SK-N-SH treated with all-trans-retinoic acid at 6 μM for 48 hours (cell line): ENCODE measurements around the gene CPD.

Experiments used
- ATAC-seq: fragments of 200-7000 bp; cut with Tn5 transposase; 3 replicates; pipeline ENCODE4 v1.9.1; 2020; ENCODE audit warnings: mild to moderate bottlenecking, moderate library complexity
- ARNTL ChIP-seq: fragments of 450-650 bp; formaldehyde crosslinking; IDR thresholded peaks from 2 replicates; pipeline ENCODE4 v1.5.0; 2020; ENCODE audit warnings: low read depth, mild to moderate bottlenecking, moderate library complexity, borderline replicate concordance
- BACH2 ChIP-seq: fragments of 250-450 bp; sonication (Bioruptor Pico); IDR thresholded peaks from 2 replicates; pipeline ENCODE4 v1.9.0; 2021; ENCODE audit warnings: mild to moderate bottlenecking, borderline replicate concordance
- ESRRG ChIP-seq: fragments of 250-450 bp; sonication (Bioruptor Pico); IDR thresholded peaks from 2 replicates; pipeline ENCODE4 v1.6.1; 2021; ENCODE audit warnings: mild to moderate bottlenecking
- GLIS3 ChIP-seq: fragments of 250-450 bp; sonication (Bioruptor Pico); IDR thresholded peaks from 2 replicates; pipeline ENCODE4 v1.5.0; 2020; ENCODE audit warnings: mild to moderate bottlenecking, moderate library complexity
- ISL1 ChIP-seq: fragments of 250-450 bp; sonication (Bioruptor Pico); IDR thresholded peaks from 2 replicates; pipeline ENCODE4 v2.1.2; 2022; ENCODE audit warnings: mild to moderate bottlenecking, moderate library complexity
- PPARA ChIP-seq: fragments of 250-450 bp; sonication (Bioruptor Pico); IDR thresholded peaks from 2 replicates; pipeline ENCODE4 v1.5.0; 2020; ENCODE audit warnings: mild to moderate bottlenecking, borderline replicate concordance
- RARB ChIP-seq: fragments of 250-450 bp; sonication (Bioruptor Pico); IDR thresholded peaks from 2 replicates; pipeline ENCODE4 v1.8.0; 2021; ENCODE audit warnings: mild to moderate bottlenecking, moderate library complexity
- SNAI2 ChIP-seq: fragments of 250-450 bp; sonication (Bioruptor Pico); IDR thresholded peaks from 2 replicates; pipeline ENCODE4 v1.5.0; 2020; ENCODE audit warnings: mild to moderate bottlenecking, moderate library complexity
- TCF4 ChIP-seq: fragments of 250-450 bp; sonication (Bioruptor Pico); IDR thresholded peaks from 2 replicates; pipeline ENCODE4 v1.8.0; 2021; ENCODE audit warnings: mild to moderate bottlenecking, moderate library complexity, borderline replicate concordance
- TOX ChIP-seq: fragments of 250-450 bp; sonication (Bioruptor Pico); IDR thresholded peaks from 2 replicates; pipeline ENCODE4 v1.8.0; 2021; ENCODE audit warnings: mild to moderate bottlenecking, moderate library complexity, borderline replicate concordance
- TSHZ2 ChIP-seq: fragments of 250-450 bp; sonication (Bioruptor Pico); IDR thresholded peaks from 2 replicates; pipeline ENCODE4 v1.5.0; 2020; ENCODE audit warnings: mild to moderate bottlenecking, moderate library complexity
- ZC3H10 ChIP-seq: fragments of 250-450 bp; sonication (Bioruptor Pico); IDR thresholded peaks from 2 replicates; pipeline ENCODE4 v1.5.1; 2021; ENCODE audit warnings: mild to moderate bottlenecking, moderate library complexity
- ZFP3 ChIP-seq: fragments of 250-450 bp; sonication (Bioruptor Pico); IDR thresholded peaks from 2 replicates; pipeline ENCODE4 v1.5.0; 2020; ENCODE audit warnings: mild to moderate bottlenecking, moderate library complexity
- ZFP30 ChIP-seq: fragments of 450-650 bp; formaldehyde crosslinking; IDR thresholded peaks from 2 replicates; pipeline ENCODE4 v1.5.0; 2022; ENCODE audit warnings: mild to moderate bottlenecking, moderate library complexity
- ZNF565 ChIP-seq: fragments of 450-650 bp; formaldehyde crosslinking; conservative IDR thresholded peaks from 2 replicates; pipeline ENCODE4 v1.5.0; 2020; ENCODE audit warnings: low read depth, mild to moderate bottlenecking, moderate library complexity
- ZNF70 ChIP-seq: fragments of 450-650 bp; formaldehyde crosslinking; IDR thresholded peaks from 2 replicates; pipeline ENCODE4 v1.5.0; 2020; ENCODE audit warnings: mild to moderate bottlenecking, moderate library complexity
- ZNF8 ChIP-seq: fragments of 450-650 bp; formaldehyde crosslinking; IDR thresholded peaks from 2 replicates; pipeline ENCODE4 v1.5.0; 2020; ENCODE audit warnings: mild to moderate bottlenecking, moderate library complexity
- TF ChIP-seq, protein P1 (sequence below): fragments of 250-450 bp; sonication (Bioruptor Pico); IDR thresholded peaks from 2 replicates; pipeline ENCODE4 v1.5.1; 2020; ENCODE audit warnings: low read depth, mild to moderate bottlenecking, moderate library complexity
- TF ChIP-seq, protein P2 (sequence below): fragments of 250-450 bp; sonication (Bioruptor Pico); IDR thresholded peaks from 2 replicates; pipeline ENCODE4 v1.5.1; 2021; ENCODE audit warnings: mild to moderate bottlenecking, moderate library complexity
- TF ChIP-seq, protein P3 (sequence below): fragments of 250-450 bp; sonication (Bioruptor Pico); IDR thresholded peaks from 2 replicates; pipeline ENCODE4 v1.8.0; 2021; ENCODE audit warnings: low read depth, mild to moderate bottlenecking, moderate library complexity, borderline replicate concordance
- TF ChIP-seq, protein P4 (sequence below): fragments of 250-450 bp; sonication (Bioruptor Pico); IDR thresholded peaks from 2 replicates; pipeline ENCODE4 v1.8.0; 2020; ENCODE audit warnings: mild to moderate bottlenecking, moderate library complexity, borderline replicate concordance

CPD gene

GRCh38 chr17:30421592-30421991 is 42.9 kb downstream of the CPD start:
- peak; percentile 67 for ATAC-seq
- peak; percentile 31; the same call in 1 of the 2 replicates for TF ChIP-seq ISL1 (CRISPR knock-in tag)
- TF ChIP-seq ZNF70 (CRISPR knock-in tag): no peak

DNA sequence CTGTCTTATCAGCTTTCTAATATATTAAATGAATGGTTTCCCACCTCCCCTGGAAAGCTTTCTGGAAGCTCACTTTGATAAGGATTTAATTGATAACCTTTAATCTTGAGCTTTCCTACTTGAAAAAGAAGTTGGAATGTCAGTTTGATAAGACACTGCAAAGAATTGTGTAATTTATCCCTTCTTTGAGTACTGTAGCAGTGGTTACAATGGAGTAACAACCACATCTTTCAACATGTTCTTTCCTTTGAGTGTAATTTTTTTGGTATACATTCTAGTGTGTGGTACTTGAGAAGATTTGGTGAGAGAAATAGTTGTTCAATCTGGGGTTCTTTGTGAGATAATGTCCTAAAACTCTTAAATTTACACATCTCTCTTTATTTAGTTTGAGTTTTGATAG is 43.4 kb downstream of the CPD start:
- no peak for ATAC-seq
- no peak for TF ChIP-seq RARB (CRISPR knock-in tag)
- no peak for TF ChIP-seq GLIS3 (CRISPR knock-in tag)
- TF ChIP-seq ARNTL (CRISPR knock-in tag): no peak
- no peak for TF ChIP-seq ZFP3
- TF ChIP-seq PPARA (CRISPR knock-in tag): no peak
- no peak for TF ChIP-seq SNAI2
- TF ChIP-seq TSHZ2 (CRISPR knock-in tag): no peak
- TF ChIP-seq, protein P1, sequence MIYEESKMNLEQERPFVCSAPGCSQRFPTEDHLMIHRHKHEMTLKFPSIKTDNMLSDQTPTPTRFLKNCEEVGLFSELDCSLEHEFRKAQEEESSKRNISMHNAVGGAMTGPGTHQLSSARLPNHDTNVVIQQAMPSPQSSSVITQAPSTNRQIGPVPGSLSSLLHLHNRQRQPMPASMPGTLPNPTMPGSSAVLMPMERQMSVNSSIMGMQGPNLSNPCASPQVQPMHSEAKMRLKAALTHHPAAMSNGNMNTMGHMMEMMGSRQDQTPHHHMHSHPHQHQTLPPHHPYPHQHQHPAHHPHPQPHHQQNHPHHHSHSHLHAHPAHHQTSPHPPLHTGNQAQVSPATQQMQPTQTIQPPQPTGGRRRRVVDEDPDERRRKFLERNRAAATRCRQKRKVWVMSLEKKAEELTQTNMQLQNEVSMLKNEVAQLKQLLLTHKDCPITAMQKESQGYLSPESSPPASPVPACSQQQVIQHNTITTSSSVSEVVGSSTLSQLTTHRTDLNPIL (CRISPR knock-in tag): no peak
- no peak for TF ChIP-seq ZNF8 (CRISPR knock-in tag)
- TF ChIP-seq TOX (CRISPR knock-in tag): no peak
- TF ChIP-seq, protein P2, sequence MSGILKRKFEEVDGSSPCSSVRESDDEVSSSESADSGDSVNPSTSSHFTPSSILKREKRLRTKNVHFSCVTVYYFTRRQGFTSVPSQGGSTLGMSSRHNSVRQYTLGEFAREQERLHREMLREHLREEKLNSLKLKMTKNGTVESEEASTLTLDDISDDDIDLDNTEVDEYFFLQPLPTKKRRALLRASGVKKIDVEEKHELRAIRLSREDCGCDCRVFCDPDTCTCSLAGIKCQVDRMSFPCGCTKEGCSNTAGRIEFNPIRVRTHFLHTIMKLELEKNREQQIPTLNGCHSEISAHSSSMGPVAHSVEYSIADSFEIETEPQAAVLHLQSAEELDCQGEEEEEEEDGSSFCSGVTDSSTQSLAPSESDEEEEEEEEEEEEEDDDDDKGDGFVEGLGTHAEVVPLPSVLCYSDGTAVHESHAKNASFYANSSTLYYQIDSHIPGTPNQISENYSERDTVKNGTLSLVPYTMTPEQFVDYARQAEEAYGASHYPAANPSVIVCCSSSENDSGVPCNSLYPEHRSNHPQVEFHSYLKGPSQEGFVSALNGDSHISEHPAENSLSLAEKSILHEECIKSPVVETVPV (CRISPR knock-in tag): no peak
- TF ChIP-seq ESRRG (CRISPR knock-in tag): no peak
- TF ChIP-seq ZNF565 (CRISPR knock-in tag): no peak
- no peak for TF ChIP-seq BACH2
- no peak for TF ChIP-seq ISL1 (CRISPR knock-in tag)
- TF ChIP-seq TCF4 (CRISPR knock-in tag): no peak

DNA sequence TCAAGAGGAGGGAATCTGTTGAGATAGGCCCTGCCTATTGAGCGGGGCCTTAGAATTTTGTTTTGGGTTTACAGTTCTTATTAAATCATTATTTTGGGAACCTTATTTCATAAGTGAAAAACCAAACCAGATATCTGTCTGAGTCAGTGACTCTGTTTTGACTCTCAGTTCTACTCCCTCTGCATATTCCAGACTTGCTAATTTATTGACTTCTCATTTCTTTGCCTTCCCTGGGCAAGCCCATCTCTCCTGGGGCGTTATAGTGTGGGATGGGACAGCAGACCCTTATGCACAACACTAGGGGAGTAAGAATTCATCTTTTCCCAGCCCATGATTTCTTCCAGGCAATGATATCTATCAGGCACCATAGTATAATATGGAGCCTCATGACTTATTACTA is 45.7 kb downstream of the CPD start:
- TF ChIP-seq, protein P2 (CRISPR knock-in tag): no peak
- no peak for TF ChIP-seq ZC3H10 (CRISPR knock-in tag)
- no peak for TF ChIP-seq TSHZ2 (CRISPR knock-in tag)
- TF ChIP-seq TCF4 (CRISPR knock-in tag): no peak
- ATAC-seq: no peak

DNA sequence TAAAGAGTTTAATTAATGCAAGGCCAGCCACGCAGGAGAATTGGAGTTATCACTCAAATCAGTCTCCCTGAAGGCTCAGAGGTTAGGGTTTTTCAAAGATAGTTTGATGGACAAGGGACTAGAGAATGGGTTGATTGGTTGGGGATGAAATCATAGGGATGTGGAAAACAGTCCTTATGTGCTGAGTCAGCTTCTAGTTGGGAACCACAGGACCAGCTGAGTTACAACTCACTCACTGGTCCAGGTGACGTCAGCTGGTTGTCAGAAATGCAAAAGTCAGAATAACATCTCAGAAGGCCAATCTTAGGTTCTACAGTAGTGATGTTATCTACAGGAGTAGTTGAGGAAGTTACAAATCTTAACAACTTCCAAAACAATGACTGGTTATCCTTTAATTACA is 47.6 kb downstream of the CPD start:
- ATAC-seq: no peak
- TF ChIP-seq ZNF8 (CRISPR knock-in tag) (no peak), ZFP30 (CRISPR knock-in tag) (no peak), ESRRG (CRISPR knock-in tag) (no peak), PPARA (CRISPR knock-in tag) (no peak), TOX (CRISPR knock-in tag) (no peak), ZNF565 (CRISPR knock-in tag) (no peak), GLIS3 (CRISPR knock-in tag) (no peak), BACH2 (no peak)
- TF ChIP-seq, protein P3, sequence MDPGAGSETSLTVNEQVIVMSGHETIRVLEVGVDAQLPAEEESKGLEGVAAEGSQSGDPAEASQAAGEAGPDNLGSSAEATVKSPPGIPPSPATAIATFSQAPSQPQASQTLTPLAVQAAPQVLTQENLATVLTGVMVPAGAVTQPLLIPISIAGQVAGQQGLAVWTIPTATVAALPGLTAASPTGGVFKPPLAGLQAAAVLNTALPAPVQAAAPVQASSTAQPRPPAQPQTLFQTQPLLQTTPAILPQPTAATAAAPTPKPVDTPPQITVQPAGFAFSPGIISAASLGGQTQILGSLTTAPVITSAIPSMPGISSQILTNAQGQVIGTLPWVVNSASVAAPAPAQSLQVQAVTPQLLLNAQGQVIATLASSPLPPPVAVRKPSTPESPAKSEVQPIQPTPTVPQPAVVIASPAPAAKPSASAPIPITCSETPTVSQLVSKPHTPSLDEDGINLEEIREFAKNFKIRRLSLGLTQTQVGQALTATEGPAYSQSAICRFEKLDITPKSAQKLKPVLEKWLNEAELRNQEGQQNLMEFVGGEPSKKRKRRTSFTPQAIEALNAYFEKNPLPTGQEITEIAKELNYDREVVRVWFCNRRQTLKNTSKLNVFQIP (CRISPR knock-in tag): no peak
- TF ChIP-seq, protein P4, sequence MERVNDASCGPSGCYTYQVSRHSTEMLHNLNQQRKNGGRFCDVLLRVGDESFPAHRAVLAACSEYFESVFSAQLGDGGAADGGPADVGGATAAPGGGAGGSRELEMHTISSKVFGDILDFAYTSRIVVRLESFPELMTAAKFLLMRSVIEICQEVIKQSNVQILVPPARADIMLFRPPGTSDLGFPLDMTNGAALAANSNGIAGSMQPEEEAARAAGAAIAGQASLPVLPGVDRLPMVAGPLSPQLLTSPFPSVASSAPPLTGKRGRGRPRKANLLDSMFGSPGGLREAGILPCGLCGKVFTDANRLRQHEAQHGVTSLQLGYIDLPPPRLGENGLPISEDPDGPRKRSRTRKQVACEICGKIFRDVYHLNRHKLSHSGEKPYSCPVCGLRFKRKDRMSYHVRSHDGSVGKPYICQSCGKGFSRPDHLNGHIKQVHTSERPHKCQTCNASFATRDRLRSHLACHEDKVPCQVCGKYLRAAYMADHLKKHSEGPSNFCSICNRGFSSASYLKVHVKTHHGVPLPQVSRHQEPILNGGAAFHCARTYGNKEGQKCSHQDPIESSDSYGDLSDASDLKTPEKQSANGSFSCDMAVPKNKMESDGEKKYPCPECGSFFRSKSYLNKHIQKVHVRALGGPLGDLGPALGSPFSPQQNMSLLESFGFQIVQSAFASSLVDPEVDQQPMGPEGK (CRISPR knock-in tag): no peak
